HG02798 (cell line): Measurements from ENCODE around the gene AFM.
"Not testable (repeated sequence)": the region's sequence is repeated elsewhere in the genome, so short reads cannot be mapped to it uniquely, and the experiment has no call there.

ENCODE experiments used
- ATAC-seq: cut with Tn5 transposase; IDR thresholded peaks from one replicate; pipeline ENCODE4 v1.9.1; 2021; ENCODE audit warnings: mild to moderate bottlenecking; ENCODE audit not compliant: unreplicated experiment, poor library complexity

Gene AFM

GRCh38 chr4:73501664-73502265 is 20.2 kb downstream of the AFM start:
- ATAC-seq: no peak

DNA sequence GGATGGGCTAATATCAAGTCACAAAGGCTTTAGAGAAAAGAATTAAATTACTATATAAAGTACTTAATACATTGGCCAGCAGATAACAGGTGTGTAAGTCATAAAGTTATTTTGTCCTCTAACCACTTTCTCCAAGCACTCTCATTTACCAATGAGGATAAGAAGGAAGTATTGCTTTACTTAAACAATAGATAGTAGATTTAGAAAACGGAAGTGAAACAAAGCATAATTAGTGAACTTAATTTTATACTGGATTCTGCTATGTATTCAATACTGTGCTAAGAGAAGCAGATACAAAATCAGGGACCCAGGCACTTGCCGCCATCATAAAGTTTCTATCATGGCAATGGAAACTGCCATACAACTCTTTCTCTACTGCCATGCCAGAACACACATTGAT is 24.0 kb downstream of the AFM start:
- no peak for ATAC-seq

DNA sequence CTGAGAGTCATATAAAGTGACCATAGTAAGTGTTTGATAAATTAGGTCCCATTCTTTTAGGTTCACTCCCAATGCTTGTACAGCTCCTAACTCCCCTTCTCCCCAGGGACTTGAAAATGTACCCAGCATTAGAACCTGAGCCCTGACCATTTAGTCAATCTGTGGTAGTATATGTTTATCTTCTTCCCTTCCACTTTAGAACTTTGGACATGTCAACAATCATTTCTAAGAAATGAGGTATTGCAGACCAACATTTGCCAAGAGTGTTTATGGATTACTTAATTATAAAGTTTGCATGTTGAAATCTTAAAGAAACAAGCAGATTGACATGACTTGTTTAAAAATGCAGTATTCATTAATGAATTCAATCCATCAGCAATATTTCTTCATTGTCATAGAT is 26.0 kb downstream of the AFM start:
- ATAC-seq: no peak

- ATAC-seq: no peak
These were observed 27.1 kb downstream of the AFM start for GRCh38 chr4:73508651-73509050.

- no peak for ATAC-seq
These were observed 36.8 kb downstream of the AFM start for GRCh38 chr4:73518340-73518739.

DNA sequence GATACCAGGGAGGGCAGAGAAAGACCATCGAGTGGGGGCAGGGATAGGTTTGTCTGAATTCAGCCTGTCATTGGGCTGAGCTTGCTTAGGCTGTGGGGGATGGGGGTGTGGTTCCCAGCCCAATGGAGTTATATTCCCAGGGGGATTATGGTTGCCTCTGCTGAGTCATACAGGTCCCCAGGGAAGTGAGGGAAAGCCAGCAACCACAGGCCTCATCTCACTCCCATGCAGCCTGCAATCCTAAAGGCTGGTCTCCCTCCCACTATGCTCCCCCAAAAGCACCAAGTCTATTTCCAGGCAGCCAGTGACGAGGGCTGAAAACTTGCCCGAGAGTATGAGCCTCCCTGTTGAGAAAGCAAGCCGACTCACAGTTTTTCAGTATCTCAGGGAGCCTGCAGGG is 39.3 kb downstream of the AFM start:
- ATAC-seq: peak; percentile 38

- ATAC-seq: no peak
These were observed 41.6 kb downstream of the AFM start for GRCh38 chr4:73523126-73523525.

- ATAC-seq: no peak
These were observed 44.1 kb downstream of the AFM start for GRCh38 chr4:73525611-73526010.

DNA sequence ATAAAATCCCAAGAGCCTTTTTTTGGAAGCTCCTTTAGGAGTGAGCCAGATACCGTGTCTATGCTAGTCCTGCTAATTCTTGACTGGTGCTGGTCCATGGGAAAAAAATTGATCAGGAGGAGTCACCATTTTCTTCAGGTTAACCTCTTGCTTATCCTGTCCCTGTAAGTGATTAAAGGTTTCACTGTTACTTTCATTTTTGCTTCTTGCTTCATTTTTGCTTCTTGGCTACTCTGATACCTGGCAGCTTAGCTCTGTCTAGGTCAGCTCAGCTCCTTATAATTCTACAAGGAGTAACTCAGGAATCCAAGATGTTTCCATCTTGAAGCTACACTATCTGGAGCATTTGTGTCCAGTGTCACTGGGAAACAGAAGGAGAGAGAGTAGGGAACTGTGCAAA is 45.7 kb downstream of the AFM start:
- peak; percentile 74 for ATAC-seq

DNA sequence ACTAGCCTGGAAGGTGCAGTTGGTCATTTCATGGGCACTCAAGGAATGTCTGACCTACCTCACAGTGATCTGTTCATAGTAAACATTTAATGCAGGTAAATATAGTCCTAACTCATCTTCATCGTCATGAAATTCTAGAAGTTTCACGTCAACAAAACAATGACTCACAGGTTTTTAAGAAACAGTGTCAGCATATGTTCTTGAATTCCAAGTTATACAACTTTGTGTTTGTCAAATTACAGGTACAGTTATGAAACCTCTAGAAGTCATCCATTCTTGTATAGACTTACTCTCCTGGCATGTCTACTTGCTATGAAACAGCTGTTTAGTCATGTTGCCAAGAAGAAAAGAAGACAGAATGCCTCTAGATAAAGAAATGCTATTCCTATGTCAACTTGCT is 46.6 kb downstream of the AFM start:
- no peak for ATAC-seq

DNA sequence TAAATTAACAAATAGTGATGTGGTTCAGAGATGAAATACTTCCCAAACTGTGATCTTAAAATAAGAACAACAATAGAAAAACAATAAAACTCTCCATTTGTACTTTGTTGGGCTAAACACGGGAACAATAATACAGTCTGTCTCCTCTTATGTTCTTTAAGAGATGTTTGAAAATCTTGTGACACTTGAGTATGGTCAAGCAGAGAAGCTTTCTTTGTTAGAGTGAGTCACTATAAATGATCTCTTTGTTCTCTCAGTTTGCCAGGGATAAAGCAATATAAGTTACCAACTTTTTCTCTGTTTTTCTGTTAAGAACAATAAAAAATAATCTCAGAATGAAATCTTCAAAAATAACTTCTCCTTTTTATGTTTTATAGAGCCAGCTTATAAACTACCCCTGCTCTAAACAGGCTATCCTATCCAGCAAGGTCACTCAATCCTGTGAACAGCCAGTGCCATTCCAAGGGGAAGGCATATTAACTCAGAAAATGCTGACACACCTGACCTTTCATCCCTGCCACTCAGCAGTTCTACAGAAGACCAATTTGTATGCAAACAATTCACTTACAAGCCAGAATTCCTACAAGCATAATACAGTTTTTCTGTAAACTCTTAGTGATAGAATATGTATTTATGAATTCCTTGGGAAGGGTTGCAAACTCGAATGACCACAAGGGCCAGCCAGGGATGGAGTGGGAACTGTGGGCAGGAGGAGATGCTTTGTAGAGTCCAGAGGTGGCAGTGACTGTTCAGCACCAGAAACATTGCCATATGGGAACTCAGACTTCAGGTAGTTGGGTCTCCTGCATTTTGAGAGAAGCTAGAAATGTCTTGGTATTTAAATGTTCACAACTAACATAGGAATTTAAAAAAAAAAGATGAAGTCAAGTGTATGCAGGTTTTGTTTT is 52.2 kb downstream of the AFM start:
- no peak for ATAC-seq

- no peak for ATAC-seq
These were observed 56.6 kb downstream of the AFM start for GRCh38 chr4:73538162-73538561.

GRCh38 chr4:73539386-73539785 is 57.8 kb downstream of the AFM start:
- no peak for ATAC-seq

DNA sequence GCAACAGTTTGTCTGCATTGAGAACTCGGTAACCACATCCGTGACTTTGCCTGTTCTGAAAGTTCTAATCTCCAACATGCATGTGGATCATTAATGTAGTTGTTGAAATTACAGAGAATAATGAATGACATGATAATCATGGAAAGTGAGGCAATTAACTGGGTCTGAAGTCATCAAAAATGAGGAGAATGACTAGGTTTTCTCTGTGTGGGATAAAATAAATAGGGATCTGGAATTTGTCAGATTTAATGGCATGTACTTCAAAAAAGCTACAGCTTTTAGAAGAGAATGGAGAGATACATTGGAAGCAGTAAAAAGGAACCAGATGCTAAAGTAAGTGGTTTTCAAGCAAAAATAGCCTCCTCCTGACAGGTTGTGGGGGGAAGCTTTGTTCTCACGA is 59.3 kb downstream of the AFM start:
- no peak for ATAC-seq

DNA sequence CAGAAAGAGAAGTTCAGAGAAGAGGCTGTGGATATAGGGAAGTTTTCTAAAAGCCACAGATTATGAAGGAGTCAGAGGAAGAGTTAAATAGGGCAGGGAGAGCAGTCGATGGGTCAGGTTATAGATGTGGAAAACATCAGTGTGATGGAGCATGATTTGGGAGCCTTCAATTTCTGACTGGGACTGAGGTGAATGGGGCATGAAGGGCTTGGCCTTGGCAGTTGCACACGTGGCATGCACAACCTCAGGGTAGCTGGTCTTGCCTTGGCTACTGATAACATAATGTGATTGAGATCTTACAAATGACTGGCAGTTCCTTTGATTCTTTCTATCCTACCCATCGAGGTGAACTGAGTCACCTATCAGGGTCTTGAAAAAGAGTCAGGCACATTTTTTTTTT is 59.7 kb downstream of the AFM start:
- ATAC-seq: no peak

- no peak for ATAC-seq
These were observed 63.1 kb downstream of the AFM start for GRCh38 chr4:73544620-73545019.

DNA sequence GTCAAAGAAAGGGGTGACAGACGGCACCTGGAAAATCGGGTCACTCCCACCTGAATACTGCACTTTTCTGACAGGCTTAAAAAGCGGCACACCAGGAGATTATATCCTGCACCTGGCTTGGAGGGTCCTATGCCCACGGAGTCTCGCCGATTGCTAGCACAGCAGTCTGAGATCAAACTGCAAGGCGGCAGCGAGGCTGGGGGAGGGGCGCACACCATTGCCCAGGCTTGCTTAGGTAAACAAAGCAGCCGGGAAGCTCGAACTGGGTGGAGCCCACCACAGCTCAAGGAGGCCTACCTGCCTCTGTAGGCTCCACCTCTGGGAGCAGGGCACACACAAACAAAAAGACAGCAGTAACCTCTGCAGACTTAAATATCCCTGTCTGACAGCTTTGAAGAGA is 69.3 kb downstream of the AFM start:
- ATAC-seq: not testable (repeated sequence)
